MM.1S (cell line): ENCODE results near the gene MXRA7.
"Not testable (repeated sequence)": the region's sequence is repeated elsewhere in the genome, so short reads cannot be mapped to it uniquely, and the experiment has no call there.

Experiments used
- DNase-seq: peaks from one replicate; pipeline ENCODE4 v3.0.0-alpha.2; 2015
- H2AFZ ChIP-seq: fragments of 300-600 bp; sonication (generic); 2 replicates; pipeline ENCODE4 v1.6.0; 2016; ENCODE audit warnings: antibody characterized with exemption, low read length
- H3F3A ChIP-seq: fragments of 300-600 bp; sonication (generic); 2 replicates; pipeline ENCODE4 v1.6.1; 2016; ENCODE audit warnings: mild to moderate bottlenecking, antibody characterized with exemption, low read length, moderate library complexity, mixed read lengths; ENCODE audit not compliant: insufficient read depth
- H3K27ac ChIP-seq: fragments of 300-600 bp; sonication (generic); 2 replicates; pipeline ENCODE4 v1.5.1; 2016; ENCODE audit warnings: mild to moderate bottlenecking, low read length
- H3K27me3 ChIP-seq: fragments of 300-600 bp; sonication (generic); replicated peaks from 2 replicates; pipeline ENCODE4 v1.6.0; 2016; ENCODE audit warnings: low read length; ENCODE audit not compliant: insufficient read depth
- H3K36me3 ChIP-seq: fragments of 300-600 bp; sonication (generic); replicated peaks from 2 replicates; pipeline ENCODE4 v1.6.1; 2016; ENCODE audit warnings: mild to moderate bottlenecking, low read length, mixed read lengths; ENCODE audit not compliant: insufficient read depth
- H3K4me1 ChIP-seq: fragments of 300-600 bp; sonication (generic); 2 replicates; pipeline ENCODE4 v1.6.1; 2016; ENCODE audit warnings: low read length, mixed read lengths
- H3K4me2 ChIP-seq: fragments of 300-600 bp; sonication (generic); 2 replicates; pipeline ENCODE4 v1.6.0; 2016; ENCODE audit warnings: low read depth, low read length
- H3K4me3 ChIP-seq: fragments of 300-600 bp; sonication (generic); 2 replicates; pipeline ENCODE4 v1.5.1; 2016; ENCODE audit warnings: low read length, mixed read lengths
- H3K79me2 ChIP-seq: fragments of 300-600 bp; sonication (generic); 2 replicates; pipeline ENCODE4 v1.6.1; 2016; ENCODE audit warnings: mixed run types, low read length, mixed read lengths
- H3K9ac ChIP-seq: fragments of 300-600 bp; sonication (generic); 2 replicates; pipeline ENCODE4 v1.6.1; 2016; ENCODE audit warnings: low read length, mixed read lengths
- H3K9me2 ChIP-seq: fragments of 300-600 bp; sonication (generic); replicated peaks from 2 replicates; pipeline ENCODE4 v1.6.1; 2016; ENCODE audit warnings: mild to moderate bottlenecking, low read length, mixed read lengths; ENCODE audit not compliant: insufficient read depth
- H3K9me3 ChIP-seq: fragments of 300-600 bp; sonication (generic); replicated peaks from 2 replicates; pipeline ENCODE4 v1.6.1; 2016; ENCODE audit warnings: mild to moderate bottlenecking, low read length, mixed read lengths; ENCODE audit not compliant: insufficient read depth
- H4K20me1 ChIP-seq: fragments of 300-600 bp; sonication (generic); 2 replicates; pipeline ENCODE4 v1.6.1; 2016; ENCODE audit warnings: mild to moderate bottlenecking, low read length, moderate library complexity, mixed read lengths; ENCODE audit not compliant: insufficient read depth
- CTCF ChIP-seq: fragments of 300-600 bp; sonication (generic); IDR thresholded peaks from 2 replicates; pipeline ENCODE4 v1.5.1; 2016; ENCODE audit warnings: antibody characterized with exemption, low read length, mixed read lengths
- EZH2 ChIP-seq: fragments of 300-600 bp; sonication (generic); optimal IDR thresholded peaks from 2 replicates; pipeline ENCODE3; 2017; ENCODE audit warnings: low read depth, mild to moderate bottlenecking, antibody characterized with exemption, low read length, mixed read lengths
- EZH2phosphoT487 ChIP-seq: fragments of 300-600 bp; sonication (generic); IDR thresholded peaks from 2 replicates; pipeline ENCODE4 v1.6.1; 2018; ENCODE audit warnings: antibody characterized with exemption, low read length

MXRA7 gene

GRCh38 chr17:76744747-76745146 is 34.0 kb upstream of the MXRA7 start:
- Histone ChIP-seq H3F3A (no peaks in the 10 kb centered on the region), H3K79me2 (no peaks in the 10 kb centered on the region; the same call in 1 of the 2 replicates)

GRCh38 chr17:76742958-76743357 is 32.2 kb upstream of the MXRA7 start:
- Histone ChIP-seq H3K36me3 (no peaks in the 10 kb centered on the region), H3K9me3 (no peaks in the 10 kb centered on the region), H3K4me3 (no peak overlapping the region), H3K4me2 (no peak overlapping the region), H3K27me3 (no peaks in the 10 kb centered on the region), H3K9ac (no peak overlapping the region), H3K27ac (no peak overlapping the region), H3K9me2 (no peaks in the 10 kb centered on the region), H4K20me1 (no peaks in the 10 kb centered on the region), H3F3A (no peaks in the 10 kb centered on the region), H3K4me1 (peaks cover 11% of the 10 kb centered on the region), H2AFZ (no peak overlapping the region), H3K79me2 (peaks cover 17% of the 10 kb centered on the region)
- TF ChIP-seq EZH2: no peak
- no peak for DNase-seq

More at GRCh38 chr17:76744747-76745146, 34.0 kb upstream of the MXRA7 start:
- Histone ChIP-seq H3K9me2 (no peaks in the 10 kb centered on the region), H3K36me3 (no peaks in the 10 kb centered on the region), H4K20me1 (no peaks in the 10 kb centered on the region), H3K27ac (no peak overlapping the region), H3K9ac (no peak overlapping the region), H3K4me1 (no peaks in the 10 kb centered on the region), H3K9me3 (no peaks in the 10 kb centered on the region), H2AFZ (no peak overlapping the region), H3K4me3 (no peak overlapping the region), H3K4me2 (no peak overlapping the region), H3K27me3 (no peaks in the 10 kb centered on the region)
- DNase-seq: no peak
- TF ChIP-seq EZH2: no peak
- TF ChIP-seq CTCF: no peak
- TF ChIP-seq EZH2phosphoT487: no peak

- Histone ChIP-seq H3K36me3 (peaks cover 8% of the 10 kb centered on the region), H3K4me3 (no peak overlapping the region)
These were observed 29.8 kb upstream of the MXRA7 start for GRCh38 chr17:76740329-76741118.

GRCh38 chr17:76739568-76740115 is 28.9 kb upstream of the MXRA7 start:
- Histone ChIP-seq H3K36me3 (peaks cover 16% of the 10 kb centered on the region), H3F3A (peaks cover 21% of the 10 kb centered on the region), H3K4me1 (peaks cover 12% of the 10 kb centered on the region), H3K4me2 (peak overlapping the region; percentile 75; the same call in 1 of the 2 replicates), H3K79me2 (peaks cover 44% of the 10 kb centered on the region), H4K20me1 (peaks cover 15% of the 10 kb centered on the region)
- not testable (repeated sequence) for H3K4me3 ChIP-seq, H3K9me2 ChIP-seq, H3K9me3 ChIP-seq, H3K27me3 ChIP-seq, H3K27ac ChIP-seq, H2AFZ ChIP-seq, DNase-seq, H3K9ac ChIP-seq

More at GRCh38 chr17:76740329-76741118, 29.8 kb upstream of the MXRA7 start:
- H3K79me2 ChIP-seq: peaks cover 35% of the 10 kb centered on the region
- no peaks in the 10 kb centered on the region for H3K9me2 ChIP-seq
- H2AFZ ChIP-seq: no peak overlapping the region
- H4K20me1 ChIP-seq: peaks cover 6% of the 10 kb centered on the region
- no peaks in the 10 kb centered on the region for H3K27me3 ChIP-seq
- TF ChIP-seq EZH2 (no peak), CTCF (no peak), EZH2phosphoT487 (no peak)
- DNase-seq: no peak
- H3K27ac ChIP-seq: no peak overlapping the region
- peaks cover 12% of the 10 kb centered on the region for H3F3A ChIP-seq
- no peak overlapping the region for H3K9ac ChIP-seq
- H3K9me3 ChIP-seq: no peaks in the 10 kb centered on the region
- peaks cover 11% of the 10 kb centered on the region for H3K4me1 ChIP-seq
- no peak overlapping the region for H3K4me2 ChIP-seq
